Naive thymus-derived CD4-positive, alpha-beta T cell (primary cell): ENCODE data around the gene ELMO1. TPM values are rescaled to one million over a fixed set of nuclear protein-coding genes. Genes with fewer than 3 reads are reported as not detected.

Experiments used
- ATAC-seq: fragments of 150-1000 bp; cut with Tn5 transposase; 2 replicates; pipeline ENCODE4 v1.10.0; 2021; ENCODE audit warnings: mild to moderate bottlenecking, moderate library complexity
- CTCF ChIA-PET: fragments of 350-600 bp; sonication (Branson Sonifier 250); formaldehyde crosslinking; loops from one replicate; lab custom pipeline; 2021; ENCODE audit warnings: antibody characterized with exemption; lab: Charles Lee
- POLR2A ChIA-PET: fragments of 350-600 bp; sonication (Branson Sonifier 250); formaldehyde crosslinking; loops from one replicate; lab custom pipeline; 2021; ENCODE audit warnings: antibody characterized with exemption, inconsistent platforms; lab: Charles Lee
- DNase-seq, 9 donors: peaks; one replicate each; pipeline versions ENCODE4 v3.0.0 to v3.0.0-alpha.2; 2020 to 2022; ENCODE audit warnings: mixed read lengths in 1 of 9
- H3K27ac ChIP-seq: one replicate; pipeline ENCODE4 v1.7.0; 2013; ENCODE audit warnings: mild to moderate bottlenecking, low read depth, low read length, moderate library complexity
- H3K27me3 ChIP-seq, 2 donors: one replicate each; pipeline ENCODE4 v1.7.0; 2013; ENCODE audit warnings: low read length in 2 of 2, mild to moderate bottlenecking in 2 of 2, moderate library complexity in 2 of 2; ENCODE audit not compliant: control insufficient read depth in 2 of 2, insufficient read depth in 2 of 2
- H3K36me3 ChIP-seq, 3 experiments: 1 replicate in 2 of 3; 2 replicates in 1 of 3; pipeline ENCODE4 v1.7.0; 2013; ENCODE audit warnings: low read length in 3 of 3, mild to moderate bottlenecking in 3 of 3, moderate library complexity in 1 of 3; ENCODE audit not compliant: insufficient read depth in 3 of 3, control insufficient read depth in 2 of 3
- H3K4me1 ChIP-seq, 2 donors: one replicate each; pipeline ENCODE4 v1.7.0; 2013; ENCODE audit warnings: low read length in 2 of 2, mild to moderate bottlenecking in 2 of 2, moderate library complexity in 1 of 2; ENCODE audit not compliant: control insufficient read depth in 2 of 2, insufficient read depth in 2 of 2
- H3K4me3 ChIP-seq: 2 replicates; pipeline ENCODE4 v1.7.0; 2013; ENCODE audit warnings: mild to moderate bottlenecking, low read length
- H3K9me3 ChIP-seq, 3 experiments: 1 replicate in 2 of 3; 2 replicates in 1 of 3; pipeline ENCODE4 v1.7.0; 2013; ENCODE audit warnings: low read length in 3 of 3; ENCODE audit not compliant: control insufficient read depth in 2 of 3
- H3K27ac Mint-ChIP-seq, 9 donors: one replicate each; pipeline ENCODE4 v1.8.0; 2020 to 2022; ENCODE audit warnings: mixed read lengths in 9 of 9, mild to moderate bottlenecking in 8 of 9, moderate library complexity in 5 of 9, inconsistent platforms in 2 of 9
- H3K27me3 Mint-ChIP-seq, 5 donors: one replicate each; pipeline ENCODE4 v1.8.0; 2021 to 2022; ENCODE audit warnings: mixed read lengths in 5 of 5, mild to moderate bottlenecking in 1 of 5
- H3K36me3 Mint-ChIP-seq, 5 donors: one replicate each; pipeline ENCODE4 v1.8.0; 2020 to 2022; ENCODE audit warnings: mixed read lengths in 5 of 5, mild to moderate bottlenecking in 3 of 5, inconsistent platforms in 1 of 5
- H3K4me1 Mint-ChIP-seq, 7 donors: one replicate each; pipeline ENCODE4 v1.8.0; 2020 to 2022; ENCODE audit warnings: mixed read lengths in 7 of 7, mild to moderate bottlenecking in 3 of 7, inconsistent platforms in 1 of 7
- H3K4me3 Mint-ChIP-seq, 10 donors: one replicate each; pipeline ENCODE4 v1.8.0; 2020 to 2022; ENCODE audit warnings: mild to moderate bottlenecking in 10 of 10, mixed read lengths in 10 of 10, moderate library complexity in 6 of 10, inconsistent platforms in 2 of 10
- H3K9me3 Mint-ChIP-seq, 11 donors: one replicate each; pipeline ENCODE4 v1.8.0; 2020 to 2022; ENCODE audit warnings: mixed read lengths in 11 of 11, mild to moderate bottlenecking in 4 of 11, inconsistent platforms in 1 of 11, moderate library complexity in 1 of 11
- intact Hi-C, 2 donors: fragments of 100-400 bp; cut with micrococcal nuclease; formaldehyde crosslinking; loops; one replicate each; pipeline ENCODE4 v1.15.1; 2023
- polyA plus RNA-seq, 2 donors: library from polyadenylated mRNA; unstranded; fragments of 300-500 nt; fragmentation: Illumina TruSeq; gene quantifications; one replicate each; pipeline ENCODE4 v1.2.3, GENCODE V29; 2021
- total RNA-seq, 6 experiments: library from RNA in 5 of 6; stranded (reverse) in 5 of 6; gene quantifications; 1 replicate in 5 of 6; 2 replicates in 1 of 6; pipeline ENCODE4 v1.2.3 and lab custom pipeline; 2021 to 2026

ELMO1 gene
- total and polyA plus RNA-seq, 7 experiments from 2014 or later = 63.6 to 160 (median 124) TPM

- no peak overlapping the region for H3K27ac Mint-ChIP-seq
- H3K27me3 ChIP-seq = no peaks in the 10 kb centered on the region
- peaks cover 16 to 71% (median 50%) of the 10 kb centered on the region in 5 donors for H3K36me3 Mint-ChIP-seq
- no peaks in the 10 kb centered on the region for H3K27me3 Mint-ChIP-seq
- ChIA-PET POLR2A (no interaction called here), CTCF (no interaction called here)
- H3K9me3 ChIP-seq = no peaks in the 10 kb centered on the region
- peaks cover 0 to 3% of the 10 kb centered on the region in 2 donors for H3K4me1 ChIP-seq
- peaks cover 0 to 17% (median 0%) of the 10 kb centered on the region in 3 experiments for H3K36me3 ChIP-seq
- no peak overlapping the region for H3K4me3 ChIP-seq
- no peak overlapping the region for H3K27ac ChIP-seq
- intact Hi-C loops = loop anchor here in 1 of 2 donors (2.0 kb wide), 1 partner anchor 16 kb away; no protein-coding TSS in a partner anchor
- no peak overlapping the region for H3K4me3 Mint-ChIP-seq
- H3K4me1 Mint-ChIP-seq = peaks cover 9 to 31% (median 18%) of the 10 kb centered on the region in 7 donors
- DNase-seq = no peak
- H3K9me3 Mint-ChIP-seq = peaks cover 0 to 45% (median 8%) of the 10 kb centered on the region in 11 donors
- ATAC-seq = no peak
Observed at GRCh38 chr7:36928718-36929117, 519.9 kb downstream of the ELMO1 start.

GRCh38 chr7:36928311-36928710 is 520.4 kb downstream of the ELMO1 start:
- Mint-ChIP-seq H3K9me3 (peaks cover 0 to 43% (median 6%) of the 10 kb centered on the region in 11 donors), H3K27ac (no peak overlapping the region), H3K4me3 (no peak overlapping the region), H3K27me3 (no peaks in the 10 kb centered on the region), H3K36me3 (peaks cover 12 to 69% (median 48%) of the 10 kb centered on the region in 5 donors), H3K4me1 (peaks cover 5 to 27% (median 16%) of the 10 kb centered on the region in 7 donors)
- Histone ChIP-seq H3K36me3 (peaks cover 0 to 13% (median 0%) of the 10 kb centered on the region in 3 experiments), H3K27ac (no peak overlapping the region), H3K4me1 (peaks cover 0 to 3% of the 10 kb centered on the region in 2 donors), H3K9me3 (no peaks in the 10 kb centered on the region), H3K27me3 (no peaks in the 10 kb centered on the region), H3K4me3 (no peak overlapping the region)
- no peak for ATAC-seq
- no peak for DNase-seq
- ChIA-PET CTCF (no interaction called here), POLR2A (no interaction called here)
- intact Hi-C loops = loop anchor here in 1 of 2 donors (2.0 kb wide), 1 partner anchor 16 kb away; no protein-coding TSS in a partner anchor

GRCh38 chr7:36925691-36926090 is 523.0 kb downstream of the ELMO1 start:
- H3K36me3 Mint-ChIP-seq = peaks cover 17 to 72% (median 53%) of the 10 kb centered on the region in 5 donors
- H3K4me3 Mint-ChIP-seq = no peak overlapping the region
- peak overlapping the region in 2 of 9 donors; percentile 0 to 48 for H3K27ac Mint-ChIP-seq
- peaks cover 0 to 3% of the 10 kb centered on the region in 2 donors for H3K4me1 ChIP-seq
- H3K9me3 ChIP-seq = no peaks in the 10 kb centered on the region
- DNase-seq (no peak), ATAC-seq (no peak)
- H3K9me3 Mint-ChIP-seq = peaks cover 0 to 43% (median 8%) of the 10 kb centered on the region in 11 donors
- peaks cover 2 to 24% (median 10%) of the 10 kb centered on the region in 7 donors for H3K4me1 Mint-ChIP-seq
- H3K27ac ChIP-seq = no peak overlapping the region
- POLR2A ChIA-PET = no interaction called here
- CTCF ChIA-PET = no interaction called here
- H3K27me3 ChIP-seq = no peaks in the 10 kb centered on the region
- intact Hi-C loops = no loop called here
- no peaks in the 10 kb centered on the region for H3K36me3 ChIP-seq
- no peaks in the 10 kb centered on the region for H3K27me3 Mint-ChIP-seq
- no peak overlapping the region for H3K4me3 ChIP-seq

- no peak overlapping the region for H3K4me3 Mint-ChIP-seq
- H3K27me3 ChIP-seq = no peaks in the 10 kb centered on the region
- H3K9me3 ChIP-seq = no peaks in the 10 kb centered on the region
- peaks cover 0 to 43% (median 10%) of the 10 kb centered on the region in 11 donors for H3K9me3 Mint-ChIP-seq
- H3K27ac Mint-ChIP-seq = peak overlapping the region in 1 of 9 donors; percentile 50
- H3K36me3 Mint-ChIP-seq = peaks cover 19 to 70% (median 53%) of the 10 kb centered on the region in 5 donors
- no peak for ATAC-seq
- no peaks in the 10 kb centered on the region for H3K36me3 ChIP-seq
- H3K4me3 ChIP-seq = no peak overlapping the region
- H3K4me1 Mint-ChIP-seq = peaks cover under 1 to 26% (median 10%) of the 10 kb centered on the region in 7 donors
- no peak for DNase-seq
- H3K27ac ChIP-seq = no peak overlapping the region
- ChIA-PET POLR2A (no interaction called here), CTCF (no interaction called here)
- no peaks in the 10 kb centered on the region for H3K27me3 Mint-ChIP-seq
- H3K4me1 ChIP-seq = peaks cover 0 to 3% of the 10 kb centered on the region in 2 donors
- intact Hi-C loops = no loop called here
Observed at GRCh38 chr7:36925207-36925606, 523.5 kb downstream of the ELMO1 start.

GRCh38 chr7:36923943-36924436 is 524.7 kb downstream of the ELMO1 start:
- Histone ChIP-seq H3K4me1 (peaks cover 0 to 2% of the 10 kb centered on the region in 2 donors), H3K27me3 (no peaks in the 10 kb centered on the region), H3K9me3 (no peaks in the 10 kb centered on the region), H3K36me3 (peaks cover 0 to 2% (median 0%) of the 10 kb centered on the region in 3 experiments), H3K4me3 (no peak overlapping the region), H3K27ac (no peak overlapping the region)
- CTCF ChIA-PET = no interaction called here
- intact Hi-C loops = no loop called here
- H3K36me3 Mint-ChIP-seq = peaks cover 25 to 71% (median 48%) of the 10 kb centered on the region in 5 donors
- H3K27me3 Mint-ChIP-seq = no peaks in the 10 kb centered on the region
- DNase-seq = no peak
- POLR2A ChIA-PET = no interaction called here
- ATAC-seq = no peak
- H3K4me1 Mint-ChIP-seq = peaks cover 0 to 26% (median 11%) of the 10 kb centered on the region in 7 donors
- peak overlapping the region in 1 of 9 donors; percentile 18 for H3K27ac Mint-ChIP-seq
- no peak overlapping the region for H3K4me3 Mint-ChIP-seq
- H3K9me3 Mint-ChIP-seq = peaks cover 0 to 43% (median 10%) of the 10 kb centered on the region in 11 donors

GRCh38 chr7:36923185-36923584 is 525.5 kb downstream of the ELMO1 start:
- Histone ChIP-seq H3K27ac (no peak overlapping the region), H3K27me3 (no peaks in the 10 kb centered on the region), H3K9me3 (no peaks in the 10 kb centered on the region), H3K4me1 (no peaks in the 10 kb centered on the region), H3K4me3 (no peak overlapping the region), H3K36me3 (peaks cover 0 to 6% (median 0%) of the 10 kb centered on the region in 3 experiments)
- no peak overlapping the region for H3K4me3 Mint-ChIP-seq
- no peaks in the 10 kb centered on the region for H3K27me3 Mint-ChIP-seq
- peaks cover 25 to 65% (median 47%) of the 10 kb centered on the region in 5 donors for H3K36me3 Mint-ChIP-seq
- POLR2A ChIA-PET = no interaction called here
- peaks cover 0 to 21% (median 10%) of the 10 kb centered on the region in 7 donors for H3K4me1 Mint-ChIP-seq
- H3K27ac Mint-ChIP-seq = no peak overlapping the region
- intact Hi-C loops = no loop called here
- H3K9me3 Mint-ChIP-seq = peaks cover 0 to 43% (median 10%) of the 10 kb centered on the region in 11 donors
- CTCF ChIA-PET = no interaction called here
- ATAC-seq = no peak
- no peak for DNase-seq

GRCh38 chr7:36920433-36920832 is 528.2 kb downstream of the ELMO1 start:
- Histone ChIP-seq H3K4me3 (no peak overlapping the region), H3K27me3 (no peaks in the 10 kb centered on the region), H3K9me3 (no peaks in the 10 kb centered on the region), H3K27ac (no peak overlapping the region), H3K36me3 (peaks cover 0 to 6% (median 0%) of the 10 kb centered on the region in 3 experiments), H3K4me1 (no peaks in the 10 kb centered on the region)
- peaks cover 18 to 73% (median 57%) of the 10 kb centered on the region in 5 donors for H3K36me3 Mint-ChIP-seq
- no peak for ATAC-seq
- POLR2A ChIA-PET = no interaction called here
- no peaks in the 10 kb centered on the region for H3K27me3 Mint-ChIP-seq
- H3K27ac Mint-ChIP-seq = no peak overlapping the region
- H3K4me1 Mint-ChIP-seq = peaks cover 0 to 16% (median 11%) of the 10 kb centered on the region in 7 donors
- intact Hi-C loops = no loop called here
- CTCF ChIA-PET = no interaction called here
- no peak overlapping the region for H3K4me3 Mint-ChIP-seq
- peaks cover 0 to 36% (median 8%) of the 10 kb centered on the region in 11 donors for H3K9me3 Mint-ChIP-seq
- no peak for DNase-seq
